ENCODE data around the gene SPOCK2. TPM values are rescaled to one million over a fixed set of nuclear protein-coding genes. Genes with fewer than 3 reads are reported as not detected.

Gene SPOCK2
- total RNA-seq, 1 experiment from 2014 or later = 0.33 TPM

DNA sequence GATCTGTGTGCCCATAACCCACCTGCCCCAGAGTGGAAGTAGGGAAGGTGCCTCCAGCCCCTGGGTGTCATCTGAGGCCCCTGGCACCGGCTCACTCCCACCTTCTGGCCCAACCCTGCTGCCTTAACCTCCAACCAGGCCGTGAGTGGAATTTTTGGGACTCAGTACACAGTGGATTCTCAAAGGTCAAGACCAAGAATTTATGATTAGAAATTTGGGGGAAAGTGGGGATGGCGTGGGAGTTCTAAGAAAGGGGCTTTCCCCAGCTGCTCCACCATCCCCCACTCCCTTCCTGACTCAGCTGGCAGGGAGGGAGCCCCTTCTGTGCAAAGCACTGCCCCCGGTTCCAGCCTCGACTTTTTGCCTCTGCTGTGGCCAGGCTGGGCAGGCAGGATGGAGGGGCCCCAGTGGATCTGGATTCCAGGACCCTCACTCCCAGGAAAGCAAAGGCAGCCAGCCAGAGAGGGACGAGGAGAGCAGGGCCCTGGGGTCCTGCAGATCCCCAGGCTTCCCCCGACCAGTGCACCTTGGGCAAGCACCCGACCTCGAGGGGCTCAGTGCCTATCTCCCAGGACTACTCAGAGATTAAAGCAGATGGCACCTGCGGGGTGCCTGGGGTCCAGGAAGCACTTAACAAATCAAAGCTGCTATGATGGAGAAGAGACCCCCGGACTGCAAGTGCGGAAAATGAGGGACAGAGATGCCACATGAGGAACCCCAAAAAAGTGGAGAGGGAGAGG is 12.8 kb downstream of the SPOCK2 start:
- Histone ChIP-seq H2AFZ (ENCODE audit: low read length) (no peak overlapping the region), H3K36me3 (ENCODE audit: low read depth, low read length) (no peaks in the 10 kb centered on the region), H3K4me2 (ENCODE audit: low read length) (no peak overlapping the region), H3K27me3 (ENCODE audit: low read length) (no peaks in the 10 kb centered on the region), H3K9me3 (ENCODE audit: low read length) (no peaks in the 10 kb centered on the region), H3K4me3 (ENCODE audit: low read length) (no peak overlapping the region), H4K20me1 (ENCODE audit: low read length) (no peaks in the 10 kb centered on the region), H3K9me2 (replicated peaks; ENCODE audit: low read length) (no peaks in the 10 kb centered on the region), H3K27ac (ENCODE audit: low read length) (no peak overlapping the region), H3K9ac (ENCODE audit: low read length) (no peak overlapping the region), H3F3A (ENCODE audit: low read length, unreplicated experiment) (no peaks in the 10 kb centered on the region), H3K4me1 (ENCODE audit: insufficient read depth, low read length) (peaks cover 8% of the 10 kb centered on the region), H3K79me2 (ENCODE audit: low read length) (no peaks in the 10 kb centered on the region)
- TF ChIP-seq EZH2phosphoT487 (IDR thresholded peaks at IDR 0.05; ENCODE audit: borderline replicate concordance, low read length) = no peak
- no peak for TF ChIP-seq EZH2 (IDR thresholded peaks at IDR 0.05; ENCODE audit: low read length, unreplicated experiment)
- TF ChIP-seq CTCF (conservative IDR thresholded peaks at IDR 0.05; ENCODE audit: low read depth, low read length) = no peak
- ChIA-PET CTCF (no interaction called here), POLR2A (ENCODE audit: unreplicated experiment) (no interaction called here)
- no peak for ATAC-seq
- intact Hi-C loops (cut with micrococcal nuclease) = no loop called here
- no TSS peak for BruUV-seq (replicated peaks)
- no peak for DNase-seq

DNA sequence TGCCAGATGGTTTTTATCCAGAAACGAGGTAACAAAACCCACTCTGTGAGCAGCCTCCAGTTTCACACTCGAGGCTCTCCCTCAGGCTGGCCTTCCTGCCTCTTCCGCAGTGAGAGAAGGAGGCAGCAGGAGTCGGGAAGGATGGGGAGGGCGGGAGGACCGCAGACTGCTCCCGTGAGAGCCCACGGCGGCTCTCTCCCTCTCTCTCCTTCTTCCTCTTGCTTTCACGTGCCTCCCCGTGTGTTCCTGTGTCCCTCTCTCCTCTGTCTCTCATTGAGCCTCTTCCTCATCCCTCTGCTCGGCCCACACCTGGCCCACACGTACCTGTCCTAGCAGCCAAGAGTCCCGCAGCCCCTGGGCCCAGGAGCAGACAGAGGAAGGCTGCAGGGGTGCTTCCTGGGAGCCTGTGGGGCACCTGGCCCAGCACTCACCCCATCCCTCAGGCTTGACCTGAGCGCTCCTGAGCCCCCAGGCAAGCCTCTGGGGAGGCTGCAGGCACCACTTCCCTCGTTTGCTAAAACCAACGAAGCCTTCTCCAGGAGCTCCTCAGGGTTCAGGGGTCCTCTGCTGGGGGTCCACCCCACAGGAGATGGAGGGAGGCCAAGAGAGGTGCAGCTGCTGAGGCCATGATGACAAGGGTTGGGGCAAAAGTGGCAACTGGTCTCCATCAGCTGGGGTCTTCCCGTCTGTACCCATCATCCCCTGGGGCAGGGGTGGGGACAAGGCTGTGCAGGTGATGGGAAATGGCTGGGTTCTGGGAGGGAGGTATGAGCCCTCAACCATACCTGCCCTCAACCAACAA is 13.6 kb downstream of the SPOCK2 start:
- ChIA-PET POLR2A (ENCODE audit: unreplicated experiment) (no interaction called here), CTCF (no interaction called here)
- no TSS peak for BruUV-seq (replicated peaks)
- Histone ChIP-seq H3K4me2 (ENCODE audit: low read length) (no peak overlapping the region), H3F3A (ENCODE audit: low read length, unreplicated experiment) (no peaks in the 10 kb centered on the region), H4K20me1 (ENCODE audit: low read length) (no peaks in the 10 kb centered on the region), H3K9me2 (replicated peaks; ENCODE audit: low read length) (no peaks in the 10 kb centered on the region), H3K4me3 (ENCODE audit: low read length) (no peak overlapping the region), H3K79me2 (ENCODE audit: low read length) (no peaks in the 10 kb centered on the region), H3K27ac (ENCODE audit: low read length) (no peak overlapping the region), H2AFZ (ENCODE audit: low read length) (no peak overlapping the region), H3K27me3 (ENCODE audit: low read length) (no peaks in the 10 kb centered on the region), H3K4me1 (ENCODE audit: insufficient read depth, low read length) (peaks cover 1% of the 10 kb centered on the region; the same call in 1 of the 2 replicates), H3K36me3 (ENCODE audit: low read depth, low read length) (no peaks in the 10 kb centered on the region), H3K9ac (ENCODE audit: low read length) (no peak overlapping the region), H3K9me3 (ENCODE audit: low read length) (no peaks in the 10 kb centered on the region)
- ATAC-seq (no peak), DNase-seq (no peak)
- intact Hi-C loops (cut with micrococcal nuclease) = no loop called here
- TF ChIP-seq EZH2 (IDR thresholded peaks at IDR 0.05; ENCODE audit: low read length, unreplicated experiment) (no peak), EZH2phosphoT487 (IDR thresholded peaks at IDR 0.05; ENCODE audit: borderline replicate concordance, low read length) (no peak), CTCF (conservative IDR thresholded peaks at IDR 0.05; ENCODE audit: low read depth, low read length) (no peak)
